GM18909 (cell line): ENCODE results near the gene TMEM130.
"Not testable (repeated sequence)": the region's sequence is repeated elsewhere in the genome, so short reads cannot be mapped to it uniquely, and the experiment has no call there.

Experiments
- ATAC-seq: cut with Tn5 transposase; IDR thresholded peaks from one replicate; pipeline ENCODE4 v1.9.1; 2021; ENCODE audit warnings: mild to moderate bottlenecking; ENCODE audit not compliant: unreplicated experiment, poor library complexity

The TMEM130 gene

GRCh38 chr7:98855610-98856422 lies 14.0 kb downstream of the TMEM130 start:
- ATAC-seq: no peak

- ATAC-seq: no peak
Measured at GRCh38 chr7:98852826-98853225, 17.0 kb downstream of the TMEM130 start.

GRCh38 chr7:98848918-98849317 lies 20.9 kb downstream of the TMEM130 start:
- ATAC-seq: no peak

- ATAC-seq: not testable (repeated sequence)
Measured at GRCh38 chr7:98842552-98842951, 27.3 kb downstream of the TMEM130 start.

- peak; percentile 58 for ATAC-seq
Measured at GRCh38 chr7:98841179-98841997, 28.4 kb downstream of the TMEM130 start.

- no peak for ATAC-seq
Measured at GRCh38 chr7:98840722-98841121, 29.1 kb downstream of the TMEM130 start.

GRCh38 chr7:98840096-98840495 lies 29.7 kb downstream of the TMEM130 start:
- no peak for ATAC-seq

- ATAC-seq: no peak
Measured at GRCh38 chr7:98837630-98837972, 32.2 kb downstream of the TMEM130 start.

GRCh38 chr7:98836811-98837629 lies 32.8 kb downstream of the TMEM130 start:
- no peak for ATAC-seq

GRCh38 chr7:98834949-98835348 lies 34.9 kb downstream of the TMEM130 start:
- no peak for ATAC-seq

- no peak for ATAC-seq
Measured at GRCh38 chr7:98833022-98833421, 36.8 kb downstream of the TMEM130 start.

GRCh38 chr7:98831641-98832221 lies 38.1 kb downstream of the TMEM130 start:
- ATAC-seq: no peak

GRCh38 chr7:98830972-98831548 lies 38.8 kb downstream of the TMEM130 start:
- ATAC-seq: no peak

GRCh38 chr7:98828368-98828767 lies 41.4 kb downstream of the TMEM130 start:
- no peak for ATAC-seq

GRCh38 chr7:98827258-98827657 lies 42.6 kb downstream of the TMEM130 start:
- ATAC-seq: no peak

GRCh38 chr7:98826811-98827231 lies 43.0 kb downstream of the TMEM130 start:
- no peak for ATAC-seq

GRCh38 chr7:98826387-98826786 lies 43.4 kb downstream of the TMEM130 start:
- ATAC-seq: no peak

GRCh38 chr7:98823226-98823625 lies 46.6 kb downstream of the TMEM130 start:
- no peak for ATAC-seq

- ATAC-seq: no peak
Measured at GRCh38 chr7:98821348-98821747, 48.5 kb downstream of the TMEM130 start.
